ENCODE measurements around the gene C12orf60. TPM values are rescaled to one million over a fixed set of nuclear protein-coding genes. Genes with fewer than 3 reads are reported as not detected.

Gene C12orf60
- total and polyA plus RNA-seq, 12 donors, result 1.2 to 5.8 (median 3.7) TPM

DNA sequence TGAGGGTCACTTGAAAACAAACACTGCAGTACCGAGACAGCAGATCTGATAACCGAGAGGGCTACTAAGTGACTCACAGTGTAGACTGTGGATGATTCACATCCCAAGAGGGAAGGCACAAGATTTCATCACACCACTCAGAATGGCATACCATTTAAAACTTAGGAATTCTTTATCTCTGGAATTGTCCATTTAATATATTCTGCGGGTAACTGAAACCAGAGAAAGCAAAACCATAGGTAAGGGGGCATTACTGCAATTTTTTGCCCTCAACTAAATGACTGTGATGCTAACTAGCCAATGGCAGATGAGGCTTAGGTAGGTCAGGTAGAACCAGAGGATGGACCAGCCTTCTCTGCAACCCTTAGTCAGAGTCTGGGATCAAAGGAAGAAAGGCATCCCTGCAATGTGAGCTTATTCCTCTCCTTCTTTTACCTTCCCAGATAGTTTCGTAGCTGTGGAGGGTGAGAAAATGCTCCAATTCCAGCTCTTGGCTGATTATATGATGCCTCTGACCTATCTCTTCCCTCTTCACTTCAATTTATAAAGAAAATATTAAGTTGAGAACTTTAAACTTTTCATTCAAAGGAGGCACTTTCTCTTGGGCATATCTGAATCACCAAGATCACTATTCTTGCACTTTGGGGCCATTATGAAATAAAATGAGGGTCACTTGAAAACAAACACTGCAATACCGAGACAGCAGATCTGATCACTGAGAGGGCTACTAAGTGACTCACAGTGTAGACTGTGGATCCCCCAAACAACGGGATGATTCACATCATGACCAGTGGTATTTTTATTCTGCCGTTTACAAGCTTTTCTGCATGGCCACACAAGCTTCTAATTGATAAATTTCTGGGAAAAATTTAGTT is 33.1 kb downstream of the C12orf60 start:
- Histone ChIP-seq H3K4me3 (no peak overlapping the region), H3K4me1 (peaks cover 0 to 46% (median 34%) of the 10 kb centered on the region in 9 donors), H3K27ac (peak overlapping the region in 1 of 10 donors; percentile 23), H3K9me3 (no peaks in the 10 kb centered on the region), H3K36me3 (no peaks in the 10 kb centered on the region), H3K27me3 (no peaks in the 10 kb centered on the region)
- ATAC-seq (peak in 4 of 8 donors; percentile 37 to 92 (median 64)), DNase-seq (no peak)
- TF ChIP-seq, protein P1, sequence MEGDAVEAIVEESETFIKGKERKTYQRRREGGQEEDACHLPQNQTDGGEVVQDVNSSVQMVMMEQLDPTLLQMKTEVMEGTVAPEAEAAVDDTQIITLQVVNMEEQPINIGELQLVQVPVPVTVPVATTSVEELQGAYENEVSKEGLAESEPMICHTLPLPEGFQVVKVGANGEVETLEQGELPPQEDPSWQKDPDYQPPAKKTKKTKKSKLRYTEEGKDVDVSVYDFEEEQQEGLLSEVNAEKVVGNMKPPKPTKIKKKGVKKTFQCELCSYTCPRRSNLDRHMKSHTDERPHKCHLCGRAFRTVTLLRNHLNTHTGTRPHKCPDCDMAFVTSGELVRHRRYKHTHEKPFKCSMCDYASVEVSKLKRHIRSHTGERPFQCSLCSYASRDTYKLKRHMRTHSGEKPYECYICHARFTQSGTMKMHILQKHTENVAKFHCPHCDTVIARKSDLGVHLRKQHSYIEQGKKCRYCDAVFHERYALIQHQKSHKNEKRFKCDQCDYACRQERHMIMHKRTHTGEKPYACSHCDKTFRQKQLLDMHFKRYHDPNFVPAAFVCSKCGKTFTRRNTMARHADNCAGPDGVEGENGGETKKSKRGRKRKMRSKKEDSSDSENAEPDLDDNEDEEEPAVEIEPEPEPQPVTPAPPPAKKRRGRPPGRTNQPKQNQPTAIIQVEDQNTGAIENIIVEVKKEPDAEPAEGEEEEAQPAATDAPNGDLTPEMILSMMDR (IDR thresholded peaks at IDR 0.05), result no peak
- intact Hi-C loops (cut with DNase I), result no loop called here
- WGBS, 2 donors, result 73 to 75% methylated on average over 7 of the region's 7 CpGs

DNA sequence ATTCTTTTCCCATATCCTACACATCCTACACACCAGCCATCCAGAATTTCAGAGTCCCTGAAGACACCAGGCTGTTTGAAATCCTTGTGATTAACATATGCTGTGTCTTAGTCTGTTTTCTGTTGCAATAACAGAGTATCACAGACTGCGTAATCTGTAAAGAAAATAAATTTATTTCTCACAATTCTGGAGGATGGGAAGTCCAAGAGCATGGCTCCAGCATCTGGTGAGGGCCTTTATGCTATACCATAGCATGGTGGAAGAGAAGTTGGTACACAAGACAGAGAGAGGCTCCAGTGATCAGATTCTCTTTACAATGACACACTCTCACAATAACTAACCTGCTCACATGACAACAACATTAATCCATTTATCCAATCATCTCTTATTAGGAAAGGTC is 35.8 kb downstream of the C12orf60 start:
- 100% methylated on average over 1 of the region's 1 CpG for WGBS, 2 donors
- Histone ChIP-seq H3K4me1 (peaks cover 7 to 59% (median 50%) of the 10 kb centered on the region in 9 donors), H3K9me3 (no peaks in the 10 kb centered on the region), H3K27me3 (no peaks in the 10 kb centered on the region), H3K4me3 (no peak overlapping the region), H3K27ac (no peak overlapping the region), H3K36me3 (no peaks in the 10 kb centered on the region)
- TF ChIP-seq, protein P1 (IDR thresholded peaks at IDR 0.05), result no peak
- ATAC-seq (no peak), DNase-seq (no peak)
- intact Hi-C loops (cut with DNase I), result no loop called here

DNA sequence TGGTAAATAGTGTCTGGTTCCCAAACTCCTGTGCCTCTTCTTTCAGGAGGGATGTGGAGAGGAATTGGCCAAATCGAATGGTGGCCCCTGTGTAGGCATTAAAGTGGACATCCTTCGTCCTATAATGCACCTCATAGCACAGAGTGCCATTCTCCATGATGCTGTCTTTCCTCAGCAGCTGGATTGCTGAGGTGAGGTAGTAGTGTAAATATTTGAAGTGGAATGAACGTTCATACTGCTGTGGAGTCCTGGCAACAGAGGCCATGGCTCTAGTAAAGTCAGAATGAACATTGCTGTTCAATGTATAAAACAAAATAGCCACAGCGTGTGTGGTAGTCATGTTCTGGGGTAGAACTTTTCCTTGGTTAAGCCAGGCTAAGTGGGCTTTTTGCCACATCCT is 37.1 kb downstream of the C12orf60 start:
- no peaks in the 10 kb centered on the region for H3K36me3 ChIP-seq
- TF ChIP-seq, protein P1 (IDR thresholded peaks at IDR 0.05), result no peak
- 88 to 92% methylated on average over 4 of the region's 4 CpGs for WGBS, 2 donors
- H3K9me3 ChIP-seq, result no peaks in the 10 kb centered on the region
- H3K4me3 ChIP-seq, result no peak overlapping the region
- DNase-seq (no peak), ATAC-seq (no peak)
- peak overlapping the region in 4 of 10 donors; percentile 67 to 81 (median 76) for H3K27ac ChIP-seq
- no peaks in the 10 kb centered on the region for H3K27me3 ChIP-seq
- peaks cover 7 to 49% (median 39%) of the 10 kb centered on the region in 9 donors for H3K4me1 ChIP-seq
- intact Hi-C loops (cut with DNase I), result loop anchor here in 5 of 10 donors (5.0 to 10.0 kb wide), 7 partner anchors 38 to 434 kb away; partner anchors contain the start of genes C12orf60 (in 2 of the 5), RERG (in 2 of the 5), WBP11 (in 2 of the 5) and MGP (in 1 of the 5)

DNA sequence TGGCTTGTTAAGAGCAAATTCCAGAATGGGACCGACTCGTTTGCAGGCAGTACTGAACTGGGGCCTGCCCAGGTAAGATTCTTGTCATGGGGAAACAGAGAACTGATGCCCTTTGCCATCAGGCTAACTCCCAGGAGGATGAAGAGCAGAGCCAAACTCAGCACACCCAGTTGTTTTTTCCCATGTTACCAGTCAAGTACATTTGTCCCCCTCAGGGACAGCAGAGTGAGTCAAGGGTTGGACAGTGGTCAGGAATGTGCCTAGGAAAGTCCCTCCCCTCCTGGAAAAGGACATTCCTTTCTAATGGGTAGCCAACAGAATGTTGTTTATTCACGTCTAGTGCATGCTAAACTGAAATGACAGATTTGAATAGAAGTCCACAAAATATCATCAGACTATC is 38.3 kb downstream of the C12orf60 start:
- Histone ChIP-seq H3K36me3 (no peaks in the 10 kb centered on the region), H3K4me3 (peak overlapping the region in 7 of 10 donors; percentile 1 to 42 (median 33)), H3K27me3 (no peaks in the 10 kb centered on the region), H3K27ac (peak overlapping the region; percentile 67 to 82 (median 73)), H3K4me1 (peaks cover 7 to 57% (median 45%) of the 10 kb centered on the region in 9 donors), H3K9me3 (no peaks in the 10 kb centered on the region)
- peak; percentile 28 to 71 for DNase-seq
- TF ChIP-seq, protein P1 (IDR thresholded peaks at IDR 0.05), result no peak
- ATAC-seq, result peak; percentile 80 to 97 (median 90)
- intact Hi-C loops (cut with DNase I), result loop anchor here in 6 of 10 donors (2.0 to 10.0 kb wide), 9 partner anchors 39 to 433 kb away; partner anchors contain the start of genes C12orf60 (in 2 of the 6), RERG (in 2 of the 6), WBP11 (in 2 of the 6) and MGP (in 1 of the 6)
- WGBS, 2 donors, result 5 to 7% methylated on average over 3 of the region's 3 CpGs
